GM12878 (cell line): ENCODE results near the gene TENT5A. TPM values are rescaled to one million over a fixed set of nuclear protein-coding genes. Genes with fewer than 3 reads are reported as not detected.

Source experiments
- ATAC-seq: fragments of 200-7000 bp; cut with Tn5 transposase; 3 replicates; pipeline ENCODE4 v1.9.1; 2020; ENCODE audit warnings: mild to moderate bottlenecking, moderate library complexity
- BruUV-seq: library from RNA; stranded (reverse); fragments of 400-500 nt; replicated peaks from 2 replicates; lab custom pipeline; 2021; lab: Mats Ljungman, UMichigan
- CTCF ChIA-PET: fragments of 300-600 bp; sonication (Branson Sonifier 250); formaldehyde crosslinking; extraction: SDS; loops from one replicate; lab custom pipeline; 2021; ENCODE audit warnings: inconsistent platforms; lab: Yijun Ruan, JAX
- POLR2A ChIA-PET: fragments of 350-600 bp; formaldehyde crosslinking; extraction: SDS; loops from one replicate; lab custom pipeline; 2021; ENCODE audit warnings: inconsistent platforms; lab: Charles Lee
- RAD21 ChIA-PET: fragments of 300-600 bp; sonication (Branson Sonifier 250); formaldehyde crosslinking; loops from one replicate; lab custom pipeline; 2023; ENCODE audit warnings: antibody characterized with exemption; ENCODE audit not compliant: unreplicated experiment; lab: Charles Lee
- SMC1A ChIA-PET: fragments of 300-600 bp; sonication (Branson Sonifier 250); formaldehyde crosslinking; loops from one replicate; lab custom pipeline; 2023; ENCODE audit not compliant: unreplicated experiment, uncharacterized antibody; lab: Charles Lee
- DNase-seq: peaks from one replicate; pipeline ENCODE4 v3.0.0-alpha.2; 2011; ENCODE audit warnings: low read depth, low spot score
- FAIRE-seq: peaks from 3 replicates; lab custom pipeline; 2011; peaks lifted over from hg19 to GRCh38; lab: Jason Lieb, UNC
- H2AFZ ChIP-seq: 2 replicates; pipeline ENCODE4 v1.6.0; 2011; ENCODE audit warnings: low read depth, low read length, control low read depth; ENCODE audit not compliant: control insufficient read depth
- H3K27ac ChIP-seq: 2 replicates; pipeline ENCODE4 v1.5.1; 2011; ENCODE audit warnings: control low read depth; ENCODE audit not compliant: control insufficient read depth, insufficient read depth
- H3K27me3 ChIP-seq, 2 experiments: replicated peaks in 1 of 2; 2 replicates each; pipeline versions ENCODE4 v1.6.0 to v1.6.1; 2011; ENCODE audit warnings: low read length in 1 of 2; ENCODE audit not compliant: control insufficient read depth in 2 of 2, insufficient read depth in 2 of 2
- H3K36me3 ChIP-seq, 2 experiments: 2 replicates each; pipeline ENCODE4 v1.5.1; 2011; ENCODE audit warnings: low read length in 1 of 2; ENCODE audit not compliant: control insufficient read depth in 2 of 2, insufficient read depth in 2 of 2
- H3K4me1 ChIP-seq: 2 replicates; pipeline ENCODE4 v1.6.1; 2011; ENCODE audit warnings: mild to moderate bottlenecking, low read length, moderate library complexity, mixed read lengths; ENCODE audit not compliant: control insufficient read depth, insufficient read depth
- H3K4me2 ChIP-seq: 2 replicates; pipeline ENCODE4 v1.6.0; 2011; ENCODE audit warnings: control low read depth; ENCODE audit not compliant: control insufficient read depth, insufficient read depth
- H3K4me3 ChIP-seq: fragments of 200-600 bp; sonication (generic); 2 replicates; pipeline ENCODE4 v1.5.1; 2016
- H3K79me2 ChIP-seq: 2 replicates; pipeline ENCODE4 v1.6.0; 2011; ENCODE audit warnings: low read length; ENCODE audit not compliant: control insufficient read depth, insufficient read depth
- H3K9ac ChIP-seq: 2 replicates; pipeline ENCODE4 v1.8.0; 2011; ENCODE audit warnings: low read length, control low read depth, mixed read lengths; ENCODE audit not compliant: control insufficient read depth, insufficient read depth
- H3K9me3 ChIP-seq: replicated peaks from 3 replicates; pipeline ENCODE4 v1.5.1; 2011; ENCODE audit warnings: mild to moderate bottlenecking, low read length; ENCODE audit not compliant: control insufficient read depth, insufficient read depth
- H4K20me1 ChIP-seq: 2 replicates; pipeline ENCODE4 v1.6.0; 2011; ENCODE audit not compliant: control insufficient read depth, insufficient read depth
- GATAD2B ChIP-seq: fragments of 450-650 bp; conservative IDR thresholded peaks from 2 replicates; pipeline ENCODE4 v1.6.1; 2017; ENCODE audit warnings: low read depth, mild to moderate bottlenecking, moderate library complexity
- LARP7 ChIP-seq: fragments of 450-650 bp; IDR thresholded peaks from 2 replicates; pipeline ENCODE4 v1.6.1; 2017; ENCODE audit warnings: mild to moderate bottlenecking
- NFYA ChIP-seq: IDR thresholded peaks from 2 replicates; pipeline ENCODE4 v1.6.1; 2011; ENCODE audit warnings: low read depth, mild to moderate bottlenecking, low read length, improper control_type of control experiment, borderline replicate concordance
- SMARCA5 ChIP-seq: fragments of 450-650 bp; IDR thresholded peaks from 2 replicates; pipeline ENCODE4 v1.6.1; 2017; ENCODE audit warnings: mild to moderate bottlenecking
- WGBS: methylation state at CpG from one replicate; pipeline ENCODE4 v1.1.6; 2016; ENCODE audit warnings: low lambda C conversion rate; ENCODE audit not compliant: insufficient replicate concordance, insufficient coverage; ENCODE audit errors: missing lambda C conversion rate; 5-methylcytosine and 5-hydroxymethylcytosine counted together
- in situ Hi-C: fragments of 300-500 bp; cut with MboI; formaldehyde crosslinking; loops from 9 replicates; pipeline ENCODE4 v1.14.3; 2018; ENCODE audit warnings: mixed read lengths
- intact Hi-C: fragments of 100-400 bp; cut with micrococcal nuclease; formaldehyde crosslinking; loops from one replicate; pipeline ENCODE4 v1.14.2; 2022; ENCODE audit not compliant: unreplicated experiment
- polyA plus RNA-seq, 11 experiments: library from polyadenylated mRNA; depleted of rRNA in 4 of 11; unstranded in 6 of 11; stranded (reverse) in 5 of 11; fragments of >200 nt; fragmentation: Nextera tagmentation in 4 of 11; fragmentation: Illumina TruSeq in 1 of 11; extraction: Ambion mirVana in 4 of 11; extraction: Trizol in 1 of 11; gene quantifications; 1 replicate in 1 of 11; 2 replicates in 10 of 11; pipeline versions ENCODE4 v1.2.1 to v1.2.3, GENCODE V29; 2011 to 2016; ENCODE audit warnings: inconsistent platforms in 2 of 11, missing spikeins in 2 of 11, low read depth in 1 of 11
- total RNA-seq, 4 experiments: library from RNA; depleted of rRNA in 3 of 4; stranded (reverse); fragments of >200 nt in 3 of 4; fragmentation: Illumina TruSeq in 1 of 4; extraction: Trizol in 1 of 4; gene quantifications; 2 replicates each; pipeline versions ENCODE4 v1.2.1 to v1.2.3, GENCODE V29; 2013 to 2021
- TF ChIP-seq, protein P1 (sequence below): fragments of 450-650 bp; IDR thresholded peaks from 2 replicates; pipeline ENCODE4 v1.6.1; 2017; ENCODE audit warnings: mild to moderate bottlenecking

The TENT5A gene
- total and polyA plus RNA-seq, 10 of the 15 experiments (the other 5 are each of a cell fraction or from before 2014, with no cell fraction given): 0.25 to 9.6 (median 0.48) TPM

GRCh38 chr6:81751388-81752083, 945 bp downstream of the TENT5A start:
- intact Hi-C loops (loop anchor here (5.0 to 10.0 kb wide), 3 partner anchors 256 to 1537 kb away; no protein-coding TSS in a partner anchor), in situ Hi-C loops (no loop called here)
- FAIRE-seq (no peak), DNase-seq (no peak), ATAC-seq (no peak)
- no TSS peak for BruUV-seq
- H3K4me3 ChIP-seq: peak overlapping the region; percentile 61
- H3K9ac ChIP-seq: no peak overlapping the region
- H3K4me2 ChIP-seq: peak overlapping the region; percentile 98
- H3K36me3 ChIP-seq: no peaks in the 10 kb centered on the region
- 61% methylated on average over 64 of the region's 65 CpGs for WGBS
- SMC1A ChIA-PET: interaction anchor here (1.7 to 4.3 kb wide), 5 partner anchors 23 to 291 kb away, joined by 4 to 25 read pairs (median 10); no protein-coding TSS in a partner anchor
- no peak overlapping the region for H3K27ac ChIP-seq
- TF ChIP-seq GATAD2B (peak; percentile 39; the same call in 1 of the 2 replicates), SMARCA5 (0 out of 2 replicates have a peak, but pooled peaks have one; percentile 47), LARP7 (0 out of 2 replicates have a peak, but pooled peaks have one; percentile 55), NFYA (no peak)
- TF ChIP-seq, protein P1, sequence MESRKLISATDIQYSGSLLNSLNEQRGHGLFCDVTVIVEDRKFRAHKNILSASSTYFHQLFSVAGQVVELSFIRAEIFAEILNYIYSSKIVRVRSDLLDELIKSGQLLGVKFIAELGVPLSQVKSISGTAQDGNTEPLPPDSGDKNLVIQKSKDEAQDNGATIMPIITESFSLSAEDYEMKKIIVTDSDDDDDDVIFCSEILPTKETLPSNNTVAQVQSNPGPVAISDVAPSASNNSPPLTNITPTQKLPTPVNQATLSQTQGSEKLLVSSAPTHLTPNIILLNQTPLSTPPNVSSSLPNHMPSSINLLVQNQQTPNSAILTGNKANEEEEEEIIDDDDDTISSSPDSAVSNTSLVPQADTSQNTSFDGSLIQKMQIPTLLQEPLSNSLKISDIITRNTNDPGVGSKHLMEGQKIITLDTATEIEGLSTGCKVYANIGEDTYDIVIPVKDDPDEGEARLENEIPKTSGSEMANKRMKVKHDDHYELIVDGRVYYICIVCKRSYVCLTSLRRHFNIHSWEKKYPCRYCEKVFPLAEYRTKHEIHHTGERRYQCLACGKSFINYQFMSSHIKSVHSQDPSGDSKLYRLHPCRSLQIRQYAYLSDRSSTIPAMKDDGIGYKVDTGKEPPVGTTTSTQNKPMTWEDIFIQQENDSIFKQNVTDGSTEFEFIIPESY: 0 out of 2 replicates have a peak, but pooled peaks have one; percentile 11
- POLR2A ChIA-PET: interaction anchor here (0.7 to 1.6 kb wide), 4 partner anchors 9 to 215 kb away, joined by 3 to 6 read pairs (median 4); no protein-coding TSS in a partner anchor
- peaks cover 0 to 10% of the 10 kb centered on the region in 2 experiments for H3K27me3 ChIP-seq
- H4K20me1 ChIP-seq: no peaks in the 10 kb centered on the region
- H2AFZ ChIP-seq: peak overlapping the region; percentile 90
- CTCF ChIA-PET: interaction anchor here (0.6 to 1.6 kb wide), 2 partner anchors 17 to 286 kb away, joined by 3 to 4 read pairs; no protein-coding TSS in a partner anchor
- no peaks in the 10 kb centered on the region for H3K79me2 ChIP-seq
- peaks cover 1% of the 10 kb centered on the region; the same call in 1 of the 3 replicates for H3K9me3 ChIP-seq
- H3K4me1 ChIP-seq: no peaks in the 10 kb centered on the region
- RAD21 ChIA-PET: interaction anchor here (0.9 to 4.0 kb wide), 10 partner anchors 15 to 288 kb away, joined by 3 to 28 read pairs (median 10); no protein-coding TSS in a partner anchor
